Prostate gland (tissue), 2 donors: Measurements from ENCODE around the gene HIVEP2. TPM values are rescaled to one million over a fixed set of nuclear protein-coding genes. Genes with fewer than 3 reads are reported as not detected.

Source experiments
- DNase-seq: peaks from one replicate; pipeline ENCODE4 v3.0.0-alpha.2; 2019; ENCODE audit warnings: low spot score
- H3K27ac ChIP-seq, 2 donors: fragments of 200-600 bp; sonication (generic); 2 replicates each; pipeline ENCODE4 v1.5.1; 2017 to 2019
- H3K27me3 ChIP-seq: fragments of 200-600 bp; sonication (generic); replicated peaks from 2 replicates; pipeline ENCODE4 v1.5.1; 2019; ENCODE audit not compliant: insufficient read depth
- H3K36me3 ChIP-seq, 2 donors: fragments of 200-600 bp; sonication (generic); 1 replicate in 1 of 2; 2 replicates in 1 of 2; pipeline versions ENCODE4 v1.5.1 to v1.8.1; 2017 to 2019
- H3K4me1 ChIP-seq: fragments of 200-600 bp; sonication (generic); replicated peaks from 2 replicates; pipeline ENCODE4 v1.5.1; 2019
- H3K4me3 ChIP-seq, 2 donors: fragments of 200-600 bp; sonication (generic); 2 replicates each; pipeline ENCODE4 v1.5.1; 2017 to 2019
- H3K9me3 ChIP-seq: fragments of 200-600 bp; sonication (generic); 2 replicates; pipeline ENCODE4 v1.5.1; 2017
- POLR2A ChIP-seq: fragments of 450-650 bp; IDR thresholded peaks from one replicate; pipeline ENCODE4 v1.6.1; 2016; ENCODE audit warnings: antibody characterized with exemption, mild to moderate bottlenecking
- POLR2AphosphoS5 ChIP-seq: sonication (generic); formaldehyde crosslinking; IDR thresholded peaks from one replicate; pipeline ENCODE4 v1.6.1; 2017; ENCODE audit warnings: antibody characterized with exemption
- WGBS: methylation state at CpG from one replicate; pipeline ENCODE4 v1.1.5; 2018; 5-methylcytosine and 5-hydroxymethylcytosine counted together
- intact Hi-C: fragments of 100-400 bp; cut with DNase I; formaldehyde crosslinking; loops from one replicate; pipeline ENCODE4 v1.14.2; 2022
- total RNA-seq, 2 donors: library from RNA; depleted of rRNA; stranded (reverse); fragments of >200 nt; gene quantifications; one replicate each; pipeline ENCODE4 v1.1.0, GENCODE V29; 2016
- TF ChIP-seq, protein P1 (sequence below), 4 experiments: fragments of 200-600 bp in 2 of 4; fragments of 450-650 bp in 2 of 4; sonication (generic) in 2 of 4; IDR thresholded peaks; 1 replicate in 3 of 4; 2 replicates in 1 of 4; pipeline ENCODE4 v1.5.1; 2016 to 2019; ENCODE audit warnings: antibody characterized with exemption in 4 of 4, mild to moderate bottlenecking in 2 of 4, moderate library complexity in 2 of 4

HIVEP2 gene
- total RNA-seq, 2 donors from 2014 or later, result 15.8 to 19.3 TPM

DNA sequence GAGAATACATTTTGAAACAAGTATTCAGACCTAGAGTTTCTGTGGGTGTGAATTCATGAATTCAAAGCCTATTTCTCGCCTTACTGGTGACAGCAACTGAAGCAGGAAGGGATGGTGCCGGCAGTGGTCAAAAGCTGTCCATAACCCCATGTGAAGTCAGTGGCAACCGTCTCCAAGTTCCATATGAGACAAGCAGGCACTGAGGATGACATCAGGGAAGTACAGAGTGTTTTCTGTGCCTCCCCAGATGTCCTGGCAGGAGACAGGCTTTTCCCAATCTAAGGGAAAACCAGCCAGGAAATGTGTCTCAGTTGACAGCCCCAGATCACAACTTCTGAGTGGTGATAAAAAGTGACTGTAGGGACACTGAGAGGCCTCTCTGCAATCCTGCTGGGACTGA is 66.6 kb downstream of the HIVEP2 start:
- Histone ChIP-seq H3K27me3 (no peaks in the 10 kb centered on the region), H3K4me3 (no peak overlapping the region), H3K4me1 (no peaks in the 10 kb centered on the region), H3K36me3 (no peaks in the 10 kb centered on the region), H3K27ac (no peak overlapping the region), H3K9me3 (no peaks in the 10 kb centered on the region)
- WGBS, result 81% methylated on average over 3 of the region's 3 CpGs
- intact Hi-C loops, result no loop called here
- no peak for DNase-seq
- TF ChIP-seq, protein P1, sequence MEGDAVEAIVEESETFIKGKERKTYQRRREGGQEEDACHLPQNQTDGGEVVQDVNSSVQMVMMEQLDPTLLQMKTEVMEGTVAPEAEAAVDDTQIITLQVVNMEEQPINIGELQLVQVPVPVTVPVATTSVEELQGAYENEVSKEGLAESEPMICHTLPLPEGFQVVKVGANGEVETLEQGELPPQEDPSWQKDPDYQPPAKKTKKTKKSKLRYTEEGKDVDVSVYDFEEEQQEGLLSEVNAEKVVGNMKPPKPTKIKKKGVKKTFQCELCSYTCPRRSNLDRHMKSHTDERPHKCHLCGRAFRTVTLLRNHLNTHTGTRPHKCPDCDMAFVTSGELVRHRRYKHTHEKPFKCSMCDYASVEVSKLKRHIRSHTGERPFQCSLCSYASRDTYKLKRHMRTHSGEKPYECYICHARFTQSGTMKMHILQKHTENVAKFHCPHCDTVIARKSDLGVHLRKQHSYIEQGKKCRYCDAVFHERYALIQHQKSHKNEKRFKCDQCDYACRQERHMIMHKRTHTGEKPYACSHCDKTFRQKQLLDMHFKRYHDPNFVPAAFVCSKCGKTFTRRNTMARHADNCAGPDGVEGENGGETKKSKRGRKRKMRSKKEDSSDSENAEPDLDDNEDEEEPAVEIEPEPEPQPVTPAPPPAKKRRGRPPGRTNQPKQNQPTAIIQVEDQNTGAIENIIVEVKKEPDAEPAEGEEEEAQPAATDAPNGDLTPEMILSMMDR (IDR thresholded peaks at IDR 0.05), result no peak
- TF ChIP-seq POLR2AphosphoS5, result no peak
- no peak for TF ChIP-seq POLR2A

DNA sequence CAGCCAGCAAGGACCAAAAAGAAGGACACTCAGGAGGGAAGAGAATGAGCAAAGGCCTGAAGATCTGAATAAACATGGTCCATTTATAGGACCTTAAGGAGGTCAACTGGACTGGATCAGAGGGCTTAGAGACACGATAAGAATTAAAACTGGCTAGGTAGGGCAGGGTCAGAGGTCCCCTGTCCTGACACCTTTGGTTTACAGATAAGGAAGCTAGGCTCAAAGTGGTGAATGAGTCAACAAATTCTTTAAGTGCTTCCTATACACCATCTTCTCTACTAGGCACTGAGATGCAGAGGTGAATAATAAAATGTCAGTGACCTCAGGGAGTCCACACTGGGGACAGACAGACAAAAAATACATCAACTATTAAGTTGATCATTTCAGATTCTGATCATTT is 70.3 kb downstream of the HIVEP2 start:
- no peak overlapping the region for H3K27ac ChIP-seq
- no peaks in the 10 kb centered on the region for H3K4me1 ChIP-seq
- no peaks in the 10 kb centered on the region for H3K36me3 ChIP-seq
- intact Hi-C loops, result no loop called here
- no peaks in the 10 kb centered on the region for H3K27me3 ChIP-seq
- no peak for DNase-seq
- TF ChIP-seq POLR2A (no peak), POLR2AphosphoS5 (no peak)
- TF ChIP-seq, protein P1 (IDR thresholded peaks at IDR 0.05), result no peak
- WGBS, result 63% methylated on average over 1 of the region's 1 CpG
- no peak overlapping the region for H3K4me3 ChIP-seq
- H3K9me3 ChIP-seq, result no peaks in the 10 kb centered on the region

DNA sequence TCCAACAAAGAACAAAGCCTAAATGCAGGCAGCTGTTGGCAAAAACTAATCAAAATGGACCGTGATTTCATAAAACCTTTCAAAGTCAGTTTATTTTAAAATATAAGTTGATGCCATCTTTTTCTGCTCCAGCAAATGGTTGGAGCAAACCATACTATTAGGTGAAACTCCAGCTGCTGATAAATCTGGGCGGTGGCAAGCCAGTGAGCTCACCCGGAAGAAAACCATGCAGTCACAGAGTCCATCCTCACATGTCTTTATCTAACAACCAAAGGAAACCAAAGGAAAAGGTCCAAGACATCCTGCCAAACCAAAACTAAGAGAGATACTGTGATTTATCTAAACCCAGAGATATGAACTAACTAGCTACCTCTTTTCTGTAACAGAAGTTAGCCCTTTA is 72.6 kb downstream of the HIVEP2 start:
- no peak overlapping the region for H3K27ac ChIP-seq
- no peaks in the 10 kb centered on the region for H3K36me3 ChIP-seq
- H3K9me3 ChIP-seq, result no peaks in the 10 kb centered on the region
- intact Hi-C loops, result no loop called here
- H3K4me1 ChIP-seq, result no peaks in the 10 kb centered on the region
- DNase-seq, result no peak
- TF ChIP-seq POLR2A (no peak), POLR2AphosphoS5 (no peak)
- TF ChIP-seq, protein P1 (IDR thresholded peaks at IDR 0.05), result no peak
- no peak overlapping the region for H3K4me3 ChIP-seq
- H3K27me3 ChIP-seq, result no peaks in the 10 kb centered on the region
- 55% methylated on average over 3 of the region's 3 CpGs for WGBS

DNA sequence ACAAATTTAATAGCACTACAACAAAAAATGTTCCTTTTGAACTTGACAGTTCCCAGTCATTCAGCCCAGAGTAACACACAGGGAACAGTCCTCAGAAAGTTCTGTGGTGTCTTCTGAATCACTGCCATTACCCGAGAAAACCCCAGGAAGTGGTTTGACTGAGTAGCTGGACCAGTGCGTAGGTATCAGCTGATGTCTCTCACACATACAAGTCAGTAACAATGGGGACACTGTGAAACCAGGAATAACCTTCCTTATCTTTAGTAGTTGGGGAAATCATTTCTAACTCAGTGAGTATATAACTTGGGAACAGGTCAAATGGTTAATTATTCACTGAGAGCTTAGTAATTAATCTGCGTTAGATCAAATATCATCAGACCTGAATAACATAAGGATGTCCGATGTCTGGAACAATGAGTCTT is 73.1 kb downstream of the HIVEP2 start:
- Histone ChIP-seq H3K4me1 (no peaks in the 10 kb centered on the region), H3K36me3 (no peaks in the 10 kb centered on the region), H3K9me3 (no peaks in the 10 kb centered on the region), H3K4me3 (no peak overlapping the region), H3K27ac (no peak overlapping the region), H3K27me3 (no peaks in the 10 kb centered on the region)
- intact Hi-C loops, result no loop called here
- 9% methylated on average over 4 of the region's 4 CpGs for WGBS
- no peak for TF ChIP-seq POLR2A
- TF ChIP-seq POLR2AphosphoS5, result peak; percentile 32
- peak; percentile 29 for DNase-seq

DNA sequence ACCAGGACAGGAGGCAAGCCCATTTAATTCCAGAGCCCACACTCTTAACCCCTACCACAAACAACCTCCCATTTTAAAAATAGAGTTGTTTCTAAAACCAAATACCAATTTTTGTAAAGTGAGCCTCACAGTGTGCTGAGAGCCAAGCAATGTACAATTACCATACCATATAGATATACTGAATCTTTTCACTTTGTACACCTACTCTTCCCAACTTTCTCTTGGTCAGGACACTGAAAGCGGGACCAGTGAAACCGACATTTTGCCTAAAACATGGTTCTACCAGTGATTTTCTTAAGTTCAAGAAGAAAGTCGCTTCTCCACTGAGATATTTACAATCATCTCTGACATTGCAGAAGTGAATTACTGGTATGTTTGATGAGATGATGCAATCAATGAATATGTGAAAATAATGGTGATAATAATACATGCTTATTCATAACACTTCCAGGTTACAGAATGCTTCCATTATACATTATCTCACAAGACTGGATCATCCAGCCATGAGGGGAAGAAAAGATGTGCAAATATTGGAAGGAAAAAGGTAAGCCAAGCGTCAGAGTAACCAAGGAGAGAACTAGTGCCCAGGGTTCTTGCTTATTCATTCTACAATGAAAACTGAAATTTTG is 74.1 kb downstream of the HIVEP2 start:
- H3K27ac ChIP-seq, result no peak overlapping the region
- WGBS, result 86% methylated on average over 4 of the region's 4 CpGs
- no peak overlapping the region for H3K4me3 ChIP-seq
- TF ChIP-seq POLR2A (no peak), POLR2AphosphoS5 (no peak)
- TF ChIP-seq, protein P1 (IDR thresholded peaks at IDR 0.05), result no peak
- no peaks in the 10 kb centered on the region for H3K4me1 ChIP-seq
- no peak for DNase-seq
- intact Hi-C loops, result no loop called here
- H3K9me3 ChIP-seq, result no peaks in the 10 kb centered on the region
- no peaks in the 10 kb centered on the region for H3K27me3 ChIP-seq
- H3K36me3 ChIP-seq, result no peaks in the 10 kb centered on the region
